ENCODE measurements around the gene COX4I1. TPM values are rescaled to one million over a fixed set of nuclear protein-coding genes. Genes with fewer than 3 reads are reported as not detected.

The COX4I1 gene
- total and polyA plus RNA-seq, 10 of the 15 experiments (the other 5 are each of a cell fraction or from before 2014, with no cell fraction given): 480 to 1,889 (median 872) TPM

GRCh38 chr16:85850344-85850880 is 50.9 kb downstream of the COX4I1 start (continued):
- TF ChIP-seq NFIC (IDR thresholded peaks at IDR 0.05; ENCODE audit: low read depth, low read length): no peak
- no peak for TF ChIP-seq BRCA1 (IDR thresholded peaks at IDR 0.05; ENCODE audit: low read depth, low read length)
- TF ChIP-seq MLLT1 (IDR thresholded peaks at IDR 0.05): no peak
- TF ChIP-seq SMC3 (IDR thresholded peaks at IDR 0.05; ENCODE audit: borderline replicate concordance, low read length): no peak
- no peak for TF ChIP-seq MEF2B (IDR thresholded peaks at IDR 0.05; ENCODE audit: partially characterized antibody, poor library complexity, severe bottlenecking)
- no peak for TF ChIP-seq HDAC2 (IDR thresholded peaks at IDR 0.05)
- TF ChIP-seq PML (IDR thresholded peaks at IDR 0.05; ENCODE audit: low read length): no peak
- no peak for TF ChIP-seq JUNB (IDR thresholded peaks at IDR 0.05)
- TF ChIP-seq EZH2 (IDR thresholded peaks at IDR 0.05; ENCODE audit: borderline replicate concordance, control insufficient read depth, low read depth, low read length): no peak
- TF ChIP-seq TBL1XR1 (IDR thresholded peaks at IDR 0.05; ENCODE audit: low read depth, low read length): no peak
- no peak for TF ChIP-seq ATF3 (IDR thresholded peaks at IDR 0.05; ENCODE audit: borderline replicate concordance, extremely low read depth, low read depth, low read length)

Measured in GM12878 (cell line).